Measurements from ENCODE around the gene MYL5. TPM values are rescaled to one million over a fixed set of nuclear protein-coding genes. Genes with fewer than 3 reads are reported as not detected.
A peak's percentile ranks its signal among the peaks of the same experiment; 100 is the strongest.

MYL5 gene
- total and polyA plus RNA-seq, 2 of the 13 experiments (the other 11 are each of a cell fraction or from before 2014, with no cell fraction given), result 6.5 to 16.0 TPM

DNA sequence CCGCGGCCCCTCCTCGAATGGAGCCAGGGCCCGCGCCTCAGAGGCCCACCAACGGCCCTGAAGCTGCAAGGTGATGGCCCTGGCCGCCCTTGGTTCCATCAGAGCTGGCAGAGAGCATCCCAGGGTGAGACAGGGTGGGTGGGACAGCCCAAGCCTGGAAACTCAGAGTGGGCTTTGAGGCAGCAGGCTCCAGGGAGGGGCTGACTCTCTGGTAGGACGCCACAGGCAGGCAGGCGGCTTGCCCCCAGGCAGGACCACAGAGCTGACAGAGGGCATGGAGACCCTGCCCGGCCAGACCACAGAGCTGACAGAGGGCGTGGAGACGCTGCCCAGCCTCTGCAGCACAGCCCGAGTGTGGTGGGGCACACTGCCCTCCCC lies 4.8 kb downstream of the MYL5 start:
- WGBS (ENCODE audit: low lambda C conversion rate), result 71% methylated on average over 7 of the region's 13 CpGs
- CTCF ChIA-PET (ENCODE audit: low intra/inter-chr PET ratio, low total read pairs), result no interaction called here
- no TSS peak for BruUV-seq (replicated peaks)
- no peak for TF ChIP-seq TSC22D2 (CRISPR knock-in tag; IDR thresholded peaks at IDR 0.05; ENCODE audit: borderline replicate concordance)
- no peak for TF ChIP-seq ZNF460 (CRISPR knock-in tag; IDR thresholded peaks at IDR 0.05; ENCODE audit: borderline replicate concordance)
- TF ChIP-seq ZFP62 (CRISPR knock-in tag; IDR thresholded peaks at IDR 0.05), result no peak
- no peak for TF ChIP-seq PHB2 (IDR thresholded peaks at IDR 0.05; ENCODE audit: partially characterized antibody)
- TF ChIP-seq RBM39 (IDR thresholded peaks at IDR 0.05; ENCODE audit: low read depth, low read length, poor library complexity, severe bottlenecking), result no peak
- no peak for TF ChIP-seq DDIT3 (CRISPR knock-in tag; IDR thresholded peaks at IDR 0.05)
- TF ChIP-seq ZSCAN30 (CRISPR knock-in tag; IDR thresholded peaks at IDR 0.05), result no peak
- no peak for TF ChIP-seq ZNF407 (CRISPR knock-in tag; IDR thresholded peaks at IDR 0.05; ENCODE audit: not compliant biosample characterization)
- no peak for TF ChIP-seq ZNF75D (CRISPR knock-in tag; IDR thresholded peaks at IDR 0.05; ENCODE audit: borderline replicate concordance)
- peak; percentile 81 for TF ChIP-seq AGO2 (optimal IDR thresholded peaks at IDR 0.05; ENCODE audit: low read depth, low read length)
- no peak for TF ChIP-seq SMAD3 (CRISPR knock-in tag; IDR thresholded peaks at IDR 0.05)
- TF ChIP-seq PHF8 (CRISPR knock-in tag; IDR thresholded peaks at IDR 0.05), result no peak
- TF ChIP-seq AHR (CRISPR knock-in tag; IDR thresholded peaks at IDR 0.05), result no peak
- TF ChIP-seq DNMT3B (CRISPR knock-in tag; conservative IDR thresholded peaks at IDR 0.05), result no peak
- no peak for TF ChIP-seq NR2F1 (CRISPR knock-in tag; IDR thresholded peaks at IDR 0.05)
- no peak for TF ChIP-seq ZNF138 (CRISPR knock-in tag; IDR thresholded peaks at IDR 0.05; ENCODE audit: low read depth)
- no peak for TF ChIP-seq ZNF432 (CRISPR knock-in tag; IDR thresholded peaks at IDR 0.05; ENCODE audit: borderline replicate concordance)
- no peak for TF ChIP-seq ZNF569 (CRISPR knock-in tag; IDR thresholded peaks at IDR 0.05; ENCODE audit: borderline replicate concordance)
- no peak for TF ChIP-seq MED13 (CRISPR knock-in tag; IDR thresholded peaks at IDR 0.05)

More for the DNA sequence above, 4.8 kb downstream of the MYL5 start:
- no peaks in the 10 kb centered on the region for H3K36me3 ChIP-seq (replicated peaks in 1 of 2; ENCODE audit: control insufficient read depth in 1 of 2, insufficient read depth in 2 of 2, low read length in 2 of 2)
- H3K4me3 ChIP-seq (replicated peaks in 1 of 3; ENCODE audit: insufficient read depth in 1 of 3, low read depth in 2 of 3, low read length in 3 of 3), result peak overlapping the region in 1 of 3 experiments; percentile 14; a peak in 1 of 6 replicates
- peaks cover 8% of the 10 kb centered on the region for H3K79me2 ChIP-seq (ENCODE audit: insufficient read depth, low read length)
- H3K9ac ChIP-seq (ENCODE audit: insufficient read depth, low read depth, low read length), result no peak overlapping the region
- H2AFZ ChIP-seq (ENCODE audit: low read length), result no peak overlapping the region
- no peak for ATAC-seq
- no peak overlapping the region for H3K27ac ChIP-seq (ENCODE audit: extremely low read length, insufficient read depth, low read length)
- FAIRE-seq, result no peak
- DNase-seq (ENCODE audit: low spot score), result no peak
- intact Hi-C loops (cut with micrococcal nuclease; ENCODE audit: unreplicated experiment), result loop anchor here (10.0 kb wide), 1 partner anchor 204 kb away; no protein-coding TSS in a partner anchor
- no peaks in the 10 kb centered on the region for H3K9me3 ChIP-seq (ENCODE audit: low read length)
- POLR2A ChIA-PET, result interaction anchor here (1.3 kb wide), 1 partner anchor 8 kb away, joined by 7 read pairs; no protein-coding TSS in a partner anchor
- in situ Hi-C loops (cut with HindIII; ENCODE audit: extremely low pct_ligation_motif_present, low pct_unique_long_range_greater_than_20kb), result no loop called here
- H3K4me1 ChIP-seq (ENCODE audit: insufficient read depth, low read length), result peaks cover 83% of the 10 kb centered on the region
- peak overlapping the region; percentile 91 for H3K4me2 ChIP-seq (ENCODE audit: low read depth, low read length)
- H3K27me3 ChIP-seq (ENCODE audit: control insufficient read depth in 1 of 2, insufficient read depth in 2 of 2, low read length in 2 of 2), result no peaks in the 10 kb centered on the region
- H4K20me1 ChIP-seq (ENCODE audit: insufficient read depth, low read length), result no peaks in the 10 kb centered on the region
